ENCODE data around the gene SYVN1. TPM values are rescaled to one million over a fixed set of nuclear protein-coding genes. Genes with fewer than 3 reads are reported as not detected.

SYVN1 gene
- total RNA-seq, 4 donors from 2014 or later, result 20.5 to 72.6 (median 51.9) TPM

DNA sequence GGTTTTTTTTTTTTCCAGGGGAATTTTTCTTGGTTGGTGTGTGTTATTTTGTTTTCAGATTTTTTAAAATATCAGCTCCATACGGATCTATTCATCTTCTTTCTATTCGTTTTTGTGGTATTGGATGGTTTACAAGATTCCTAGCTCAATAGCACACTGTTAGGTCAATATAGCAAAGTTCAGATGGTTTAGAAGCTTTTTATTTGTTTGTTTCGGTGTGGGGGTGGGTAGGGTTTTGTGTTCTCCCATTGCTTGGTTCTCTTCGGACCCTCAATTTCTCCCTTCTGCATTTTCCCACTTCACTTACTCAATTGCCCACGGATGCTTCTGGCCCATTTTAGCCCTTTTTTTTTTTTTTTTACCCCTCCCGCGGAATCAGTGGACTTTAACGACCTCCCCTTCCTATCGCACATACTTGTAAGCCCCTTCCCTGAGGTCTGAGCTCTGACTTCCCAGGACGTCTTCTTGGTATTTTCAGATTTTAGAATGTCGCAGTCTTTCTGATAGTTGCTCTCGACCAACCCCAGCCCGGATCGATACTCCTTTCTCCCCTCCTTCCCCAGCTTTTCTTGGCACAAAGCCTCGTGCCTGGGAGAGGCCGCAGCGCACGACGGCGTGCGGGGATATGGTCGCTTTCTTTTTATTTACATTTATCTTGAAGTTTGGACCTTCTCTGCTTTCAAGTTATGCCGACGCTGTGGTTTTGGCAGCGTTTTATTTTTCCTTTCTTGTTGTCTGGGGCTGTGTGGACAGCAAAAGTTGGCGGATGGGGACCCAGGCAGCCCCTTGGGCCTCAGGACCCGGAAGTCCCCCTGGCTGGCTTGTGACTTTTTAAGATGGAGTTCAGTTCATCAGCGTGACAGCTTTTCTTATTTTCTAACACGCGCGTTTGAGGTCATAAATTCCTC is 31.3 kb upstream of the SYVN1 start:
- Histone ChIP-seq H3K27me3 (no peaks in the 10 kb centered on the region), H3K36me3 (no peaks in the 10 kb centered on the region), H3K4me1 (peaks cover 0 to 9% (median 0%) of the 10 kb centered on the region in 4 donors), H3K9me3 (no peaks in the 10 kb centered on the region), H3K4me3 (peak overlapping the region in 2 of 4 donors; percentile 30 to 47), H3K27ac (peak overlapping the region; percentile 48 to 77 (median 70))
- peak; percentile 60 for DNase-seq
- TF ChIP-seq POLR2AphosphoS5 (IDR thresholded peaks at IDR 0.05), result no peak
- no peak for TF ChIP-seq POLR2A (IDR thresholded peaks at IDR 0.05)
- no peak for TF ChIP-seq EP300 (IDR thresholded peaks at IDR 0.05; ENCODE audit: low read depth)
- WGBS, 2 donors (ENCODE audit: low coverage in 1 of 2), result 37 to 38% methylated on average over 15 to 31 of the region's 31 CpGs
- intact Hi-C loops (cut with DNase I; ENCODE audit: low total_unique reads) (no loop called here), in situ Hi-C loops (cut with MboI; ENCODE audit: low pct_ligation_motif_present in 1 of 4, low pct_unique_long_range_greater_than_20kb in 1 of 4, low sequenced_read_pairs in 3 of 4) (no loop called here)

DNA sequence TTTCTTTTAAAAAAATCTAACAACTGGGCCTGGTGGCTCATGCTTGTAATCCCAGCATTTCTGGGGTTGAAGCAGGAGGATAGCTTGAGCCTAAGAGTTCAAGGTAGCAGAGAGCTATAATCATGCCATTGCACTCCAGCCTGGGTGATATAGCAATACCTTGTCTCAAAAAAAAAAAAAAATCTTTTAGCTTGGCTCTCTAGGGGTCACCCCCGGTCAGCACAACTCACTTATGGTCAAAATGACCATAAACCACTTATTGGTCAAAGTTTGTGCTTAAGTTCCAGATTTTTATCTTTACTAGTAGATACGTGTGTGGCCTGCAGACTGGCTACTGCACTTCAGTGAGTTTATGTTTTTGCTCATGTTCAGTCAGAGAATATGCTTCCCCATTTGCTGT is 29.4 kb upstream of the SYVN1 start:
- no peak for TF ChIP-seq POLR2AphosphoS5 (IDR thresholded peaks at IDR 0.05)
- TF ChIP-seq EP300 (IDR thresholded peaks at IDR 0.05; ENCODE audit: low read depth), result no peak
- Histone ChIP-seq H3K9me3 (no peaks in the 10 kb centered on the region), H3K4me3 (no peak overlapping the region), H3K27me3 (no peaks in the 10 kb centered on the region), H3K27ac (no peak overlapping the region), H3K4me1 (peaks cover 0 to 9% (median 0%) of the 10 kb centered on the region in 4 donors), H3K36me3 (no peaks in the 10 kb centered on the region)
- in situ Hi-C loops (cut with MboI; ENCODE audit: low pct_ligation_motif_present in 1 of 4, low pct_unique_long_range_greater_than_20kb in 1 of 4, low sequenced_read_pairs in 3 of 4) (loop anchor here in 1 of 4 donors (5.0 kb wide), 1 partner anchor 89 kb away; no protein-coding TSS in a partner anchor), intact Hi-C loops (cut with DNase I; ENCODE audit: low total_unique reads) (no loop called here)
- DNase-seq, result no peak
- 69 to 75% methylated on average over 2 of the region's 2 CpGs for WGBS, 2 donors (ENCODE audit: low coverage in 1 of 2)

DNA sequence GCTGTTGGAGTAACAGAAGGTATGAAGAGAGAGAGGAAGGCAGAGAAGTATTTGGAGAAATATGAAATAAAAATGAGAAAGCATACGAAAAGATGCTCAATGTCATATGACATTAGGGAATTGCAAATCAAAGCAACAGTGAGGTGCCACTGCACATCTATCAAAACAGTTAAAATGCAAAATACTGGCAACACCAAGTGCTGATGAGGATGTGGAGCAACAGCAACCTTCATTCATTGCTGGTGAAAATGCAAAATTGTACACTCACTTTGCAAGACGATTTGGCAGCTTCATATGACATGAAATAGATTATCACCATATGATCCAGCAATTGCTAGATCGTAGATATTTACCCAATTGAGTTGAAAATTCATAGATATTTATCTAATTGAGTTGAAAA is 26.3 kb upstream of the SYVN1 start:
- intact Hi-C loops (cut with DNase I; ENCODE audit: low total_unique reads), result no loop called here
- in situ Hi-C loops (cut with MboI; ENCODE audit: low pct_ligation_motif_present in 1 of 4, low pct_unique_long_range_greater_than_20kb in 1 of 4, low sequenced_read_pairs in 3 of 4), result loop anchor here in 1 of 4 donors (5.0 kb wide), 1 partner anchor 92 kb away; no protein-coding TSS in a partner anchor
- Histone ChIP-seq H3K27me3 (no peaks in the 10 kb centered on the region), H3K9me3 (no peaks in the 10 kb centered on the region), H3K36me3 (no peaks in the 10 kb centered on the region), H3K4me3 (no peak overlapping the region), H3K27ac (no peak overlapping the region), H3K4me1 (peaks cover 0 to 5% (median 0%) of the 10 kb centered on the region in 4 donors)
- DNase-seq, result no peak
- WGBS, 2 donors (ENCODE audit: low coverage in 1 of 2), result 46 to 81% methylated on average over 3 of the region's 3 CpGs
- no peak for TF ChIP-seq POLR2A (IDR thresholded peaks at IDR 0.05)

GRCh38 chr11:65159012-65159411 is 24.7 kb upstream of the SYVN1 start:
- no peak overlapping the region for H3K4me3 ChIP-seq
- H3K4me1 ChIP-seq, result no peaks in the 10 kb centered on the region
- H3K27ac ChIP-seq, result no peak overlapping the region
- H3K9me3 ChIP-seq, result no peaks in the 10 kb centered on the region
- in situ Hi-C loops (cut with MboI; ENCODE audit: low pct_ligation_motif_present in 1 of 4, low pct_unique_long_range_greater_than_20kb in 1 of 4, low sequenced_read_pairs in 3 of 4), result no loop called here
- no peaks in the 10 kb centered on the region for H3K36me3 ChIP-seq
- no peaks in the 10 kb centered on the region for H3K27me3 ChIP-seq
- 61 to 64% methylated on average over 5 of the region's 5 CpGs for whole genome bisulfite sequencing, 2 donors (ENCODE audit: low coverage in 1 of 2)
- DNase-seq, result no peak
- TF ChIP-seq POLR2A (IDR thresholded peaks at IDR 0.05) (no peak), CTCF (IDR thresholded peaks at IDR 0.05) (no peak)
- intact Hi-C loops (cut with DNase I; ENCODE audit: low total_unique reads), result no loop called here

- Histone ChIP-seq H3K27ac (no peak overlapping the region), H3K36me3 (no peaks in the 10 kb centered on the region), H3K27me3 (no peaks in the 10 kb centered on the region), H3K4me1 (no peaks in the 10 kb centered on the region), H3K9me3 (no peaks in the 10 kb centered on the region), H3K4me3 (no peak overlapping the region)
- DNase-seq, result no peak
- WGBS, 2 donors (ENCODE audit: low coverage in 1 of 2), result 79 to 100% methylated on average over 1 to 3 of the region's 3 CpGs
- in situ Hi-C loops (cut with MboI; ENCODE audit: low pct_ligation_motif_present in 1 of 4, low pct_unique_long_range_greater_than_20kb in 1 of 4, low sequenced_read_pairs in 3 of 4), result no loop called here
- intact Hi-C loops (cut with DNase I; ENCODE audit: low total_unique reads), result no loop called here
- no peak for TF ChIP-seq POLR2AphosphoS5 (IDR thresholded peaks at IDR 0.05)
- no peak for TF ChIP-seq EP300 (IDR thresholded peaks at IDR 0.05; ENCODE audit: low read depth)
- TF ChIP-seq POLR2A (IDR thresholded peaks at IDR 0.05), result no peak
- TF ChIP-seq CTCF (IDR thresholded peaks at IDR 0.05), result no peak
These were observed 23.0 kb upstream of the SYVN1 start for GRCh38 chr11:65157336-65157735.
